ENCODE measurements around the gene PHF19.

DNA sequence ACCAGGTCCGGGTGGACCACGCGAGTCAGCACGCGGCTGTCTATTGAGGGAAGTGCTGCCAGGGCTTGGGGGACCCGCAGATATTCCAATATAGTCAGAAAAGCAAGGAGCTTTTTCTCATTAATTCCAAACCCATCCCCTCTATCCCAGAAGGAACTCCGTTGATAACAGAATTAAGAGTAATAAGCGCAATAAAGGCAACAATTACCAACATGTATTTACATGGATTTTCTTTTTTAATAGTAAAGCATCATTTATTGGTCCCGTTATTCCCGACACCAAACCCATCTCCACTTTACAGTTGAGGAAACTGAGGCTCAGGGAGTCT lies 7.7 kb downstream of the PHF19 start:
- TF ChIP-seq, protein P1, sequence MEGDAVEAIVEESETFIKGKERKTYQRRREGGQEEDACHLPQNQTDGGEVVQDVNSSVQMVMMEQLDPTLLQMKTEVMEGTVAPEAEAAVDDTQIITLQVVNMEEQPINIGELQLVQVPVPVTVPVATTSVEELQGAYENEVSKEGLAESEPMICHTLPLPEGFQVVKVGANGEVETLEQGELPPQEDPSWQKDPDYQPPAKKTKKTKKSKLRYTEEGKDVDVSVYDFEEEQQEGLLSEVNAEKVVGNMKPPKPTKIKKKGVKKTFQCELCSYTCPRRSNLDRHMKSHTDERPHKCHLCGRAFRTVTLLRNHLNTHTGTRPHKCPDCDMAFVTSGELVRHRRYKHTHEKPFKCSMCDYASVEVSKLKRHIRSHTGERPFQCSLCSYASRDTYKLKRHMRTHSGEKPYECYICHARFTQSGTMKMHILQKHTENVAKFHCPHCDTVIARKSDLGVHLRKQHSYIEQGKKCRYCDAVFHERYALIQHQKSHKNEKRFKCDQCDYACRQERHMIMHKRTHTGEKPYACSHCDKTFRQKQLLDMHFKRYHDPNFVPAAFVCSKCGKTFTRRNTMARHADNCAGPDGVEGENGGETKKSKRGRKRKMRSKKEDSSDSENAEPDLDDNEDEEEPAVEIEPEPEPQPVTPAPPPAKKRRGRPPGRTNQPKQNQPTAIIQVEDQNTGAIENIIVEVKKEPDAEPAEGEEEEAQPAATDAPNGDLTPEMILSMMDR (IDR thresholded peaks at IDR 0.05) = no peak
- no peak for TF ChIP-seq POLR2A (IDR thresholded peaks at IDR 0.05)

Measured in Peyer's patch (tissue), 4 donors.